Measurements from ENCODE around the gene COL21A1.

COL21A1 gene

GRCh38 chr6:56222499-56222898, 24.9 kb downstream of the COL21A1 start:
- Histone ChIP-seq H2AFZ (ENCODE audit: low read depth, low read length) (no peak overlapping the region), H3K36me3 (ENCODE audit: insufficient read depth, low read length) (no peaks in the 10 kb centered on the region), H4K20me1 (ENCODE audit: insufficient read depth, low read length) (no peaks in the 10 kb centered on the region), H3K27me3 (ENCODE audit: insufficient read depth, low read length, poor library complexity) (no peaks in the 10 kb centered on the region), H3K4me1 (ENCODE audit: insufficient read depth, low read length) (no peaks in the 10 kb centered on the region), H3K27ac (ENCODE audit: low read length) (no peak overlapping the region), H3K9me3 (ENCODE audit: insufficient read depth, low read length, severe bottlenecking) (no peaks in the 10 kb centered on the region), H3K9ac (ENCODE audit: low read depth, low read length) (no peak overlapping the region), H3K79me2 (ENCODE audit: insufficient read depth, low read length) (no peaks in the 10 kb centered on the region), H3K4me2 (ENCODE audit: insufficient read depth, low read length) (no peak overlapping the region), H3K4me3 (ENCODE audit: low read depth in 1 of 2, low read length in 2 of 2) (no peak overlapping the region)
- no peak for DNase-seq
- no peak for TF ChIP-seq EZH2 (IDR thresholded peaks at IDR 0.05; ENCODE audit: borderline replicate concordance, low read depth, low read length, severe bottlenecking)
- no peak for TF ChIP-seq CTCF (IDR thresholded peaks at IDR 0.05; ENCODE audit: borderline replicate concordance, extremely low read depth, low read length, poor library complexity, severe bottlenecking)
- ATAC-seq (ENCODE audit: insufficient read depth, low read depth): no peak

GRCh38 chr6:56220078-56220477, 27.3 kb downstream of the COL21A1 start:
- ATAC-seq (ENCODE audit: insufficient read depth, low read depth): no peak
- H3K9ac ChIP-seq (ENCODE audit: low read depth, low read length): no peak overlapping the region
- H3K9me3 ChIP-seq (ENCODE audit: insufficient read depth, low read length, severe bottlenecking): no peaks in the 10 kb centered on the region
- DNase-seq: no peak
- no peak overlapping the region for H3K27ac ChIP-seq (ENCODE audit: low read length)
- H3K79me2 ChIP-seq (ENCODE audit: insufficient read depth, low read length): no peaks in the 10 kb centered on the region
- H3K36me3 ChIP-seq (ENCODE audit: insufficient read depth, low read length): no peaks in the 10 kb centered on the region
- H3K4me1 ChIP-seq (ENCODE audit: insufficient read depth, low read length): no peaks in the 10 kb centered on the region
- no peaks in the 10 kb centered on the region for H3K27me3 ChIP-seq (ENCODE audit: insufficient read depth, low read length, poor library complexity)
- no peak overlapping the region for H2AFZ ChIP-seq (ENCODE audit: low read depth, low read length)
- H3K4me2 ChIP-seq (ENCODE audit: insufficient read depth, low read length): no peak overlapping the region
- no peak overlapping the region for H3K4me3 ChIP-seq (ENCODE audit: low read depth in 1 of 2, low read length in 2 of 2)
- no peaks in the 10 kb centered on the region for H4K20me1 ChIP-seq (ENCODE audit: insufficient read depth, low read length)
- TF ChIP-seq CTCF (IDR thresholded peaks at IDR 0.05; ENCODE audit: borderline replicate concordance, extremely low read depth, low read length, poor library complexity, severe bottlenecking) (no peak), EZH2 (IDR thresholded peaks at IDR 0.05; ENCODE audit: borderline replicate concordance, low read depth, low read length, severe bottlenecking) (no peak)

GRCh38 chr6:56214703-56215101, 32.7 kb downstream of the COL21A1 start:
- Histone ChIP-seq H2AFZ (ENCODE audit: low read depth, low read length) (no peak overlapping the region), H3K79me2 (ENCODE audit: insufficient read depth, low read length) (no peaks in the 10 kb centered on the region), H3K4me2 (ENCODE audit: insufficient read depth, low read length) (no peak overlapping the region), H3K4me1 (ENCODE audit: insufficient read depth, low read length) (no peaks in the 10 kb centered on the region), H3K4me3 (ENCODE audit: low read depth in 1 of 2, low read length in 2 of 2) (no peak overlapping the region), H3K27me3 (ENCODE audit: insufficient read depth, low read length, poor library complexity) (no peaks in the 10 kb centered on the region), H3K9ac (ENCODE audit: low read depth, low read length) (no peak overlapping the region), H4K20me1 (ENCODE audit: insufficient read depth, low read length) (no peaks in the 10 kb centered on the region), H3K36me3 (ENCODE audit: insufficient read depth, low read length) (no peaks in the 10 kb centered on the region), H3K9me3 (ENCODE audit: insufficient read depth, low read length, severe bottlenecking) (no peaks in the 10 kb centered on the region), H3K27ac (ENCODE audit: low read length) (no peak overlapping the region)
- ATAC-seq (ENCODE audit: insufficient read depth, low read depth) (no peak), DNase-seq (no peak)
- TF ChIP-seq CTCF (IDR thresholded peaks at IDR 0.05; ENCODE audit: borderline replicate concordance, extremely low read depth, low read length, poor library complexity, severe bottlenecking) (no peak), EZH2 (IDR thresholded peaks at IDR 0.05; ENCODE audit: borderline replicate concordance, low read depth, low read length, severe bottlenecking) (no peak)

Measured in DND-41 (cell line).